ENCODE measurements around the gene AP5S1.

The AP5S1 gene

DNA sequence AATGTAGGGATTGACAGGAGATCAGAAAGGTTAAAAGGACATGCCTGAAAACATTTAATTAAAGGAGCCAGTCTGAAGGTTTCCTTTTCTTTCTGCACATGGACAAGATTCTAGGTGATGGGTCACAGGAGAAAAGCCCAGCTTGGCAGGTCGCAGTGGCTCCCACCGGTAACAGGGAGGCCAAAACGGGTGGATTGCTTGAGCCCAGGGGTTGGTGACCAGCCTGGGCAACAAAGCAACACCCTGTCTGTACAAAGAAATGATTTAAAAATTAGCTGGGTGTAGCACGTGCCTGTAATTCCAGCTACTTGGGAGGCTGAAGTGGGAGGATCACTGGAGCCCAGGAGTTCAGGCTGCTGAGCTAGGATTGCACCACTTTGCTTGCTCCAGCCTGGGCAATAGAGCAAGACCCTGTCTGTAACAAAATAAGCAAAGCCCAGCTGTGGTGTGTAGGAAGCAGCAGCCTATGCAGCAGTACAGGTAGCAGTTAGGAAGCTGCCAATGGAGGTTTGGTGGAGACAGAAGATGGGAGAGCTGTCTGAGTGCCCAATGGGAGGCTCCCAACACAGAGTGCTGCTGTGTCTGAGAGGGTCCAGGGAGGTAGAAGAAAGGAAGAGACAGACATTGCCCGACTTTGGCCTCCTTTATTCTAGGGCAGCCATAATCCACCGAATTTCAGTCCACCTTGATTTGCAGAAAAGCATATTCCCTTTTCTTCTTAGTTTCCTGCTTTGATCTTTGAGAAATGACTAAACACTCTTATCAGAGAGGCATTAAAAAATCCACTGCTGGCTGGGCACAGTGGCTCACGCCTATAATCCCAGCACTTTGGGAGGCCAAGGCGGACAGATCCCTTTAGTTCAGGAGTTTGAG lies 7.1 kb upstream of the AP5S1 start:
- no peaks in the 10 kb centered on the region for H3K27me3 ChIP-seq
- H3K4me1 ChIP-seq = peaks cover 15% of the 10 kb centered on the region
- H3K4me3 ChIP-seq (ENCODE audit: low read depth, low read length) = no peak overlapping the region
- H3K36me3 ChIP-seq = no peaks in the 10 kb centered on the region
- TF ChIP-seq, protein P1, sequence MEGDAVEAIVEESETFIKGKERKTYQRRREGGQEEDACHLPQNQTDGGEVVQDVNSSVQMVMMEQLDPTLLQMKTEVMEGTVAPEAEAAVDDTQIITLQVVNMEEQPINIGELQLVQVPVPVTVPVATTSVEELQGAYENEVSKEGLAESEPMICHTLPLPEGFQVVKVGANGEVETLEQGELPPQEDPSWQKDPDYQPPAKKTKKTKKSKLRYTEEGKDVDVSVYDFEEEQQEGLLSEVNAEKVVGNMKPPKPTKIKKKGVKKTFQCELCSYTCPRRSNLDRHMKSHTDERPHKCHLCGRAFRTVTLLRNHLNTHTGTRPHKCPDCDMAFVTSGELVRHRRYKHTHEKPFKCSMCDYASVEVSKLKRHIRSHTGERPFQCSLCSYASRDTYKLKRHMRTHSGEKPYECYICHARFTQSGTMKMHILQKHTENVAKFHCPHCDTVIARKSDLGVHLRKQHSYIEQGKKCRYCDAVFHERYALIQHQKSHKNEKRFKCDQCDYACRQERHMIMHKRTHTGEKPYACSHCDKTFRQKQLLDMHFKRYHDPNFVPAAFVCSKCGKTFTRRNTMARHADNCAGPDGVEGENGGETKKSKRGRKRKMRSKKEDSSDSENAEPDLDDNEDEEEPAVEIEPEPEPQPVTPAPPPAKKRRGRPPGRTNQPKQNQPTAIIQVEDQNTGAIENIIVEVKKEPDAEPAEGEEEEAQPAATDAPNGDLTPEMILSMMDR (IDR thresholded peaks at IDR 0.05; ENCODE audit: low read depth, low read length) = no peak
- DNase-seq = no peak
- no peaks in the 10 kb centered on the region for H3K9me3 ChIP-seq

DNA sequence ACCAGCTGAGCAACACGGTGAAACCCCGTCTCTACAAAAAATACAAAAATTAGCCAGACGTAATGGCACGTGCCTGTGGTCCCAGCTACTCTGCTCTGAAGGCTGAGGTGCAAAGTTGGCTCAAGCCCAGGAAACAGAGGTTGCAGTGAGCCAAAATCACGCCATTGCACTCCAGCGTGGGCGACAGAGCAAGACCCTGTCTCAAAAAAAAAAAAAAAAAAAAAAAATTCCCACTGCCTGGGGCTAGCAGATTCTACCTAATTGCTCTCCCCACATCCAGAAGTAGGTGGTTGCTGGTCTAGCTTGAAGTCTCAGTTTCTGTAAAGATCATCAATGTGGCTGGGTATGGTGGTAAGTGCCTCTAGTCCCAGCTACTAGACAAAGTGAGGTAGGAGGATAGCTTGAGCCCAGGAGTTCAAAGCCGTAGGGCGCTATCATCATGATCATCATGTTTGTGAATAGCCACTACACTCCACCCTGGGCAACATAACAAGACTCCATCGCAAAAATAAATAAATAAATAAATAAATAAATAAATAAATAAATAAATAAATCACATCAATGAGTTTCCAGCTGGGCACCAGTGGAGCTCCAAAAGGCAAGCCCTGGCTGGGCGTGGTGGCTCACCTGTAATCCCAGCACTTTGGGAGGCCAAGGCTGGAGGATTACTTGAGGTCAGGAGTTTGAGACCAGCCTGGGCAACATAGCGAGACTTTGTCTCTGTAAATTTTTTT lies 6.3 kb upstream of the AP5S1 start:
- H3K4me1 ChIP-seq = peaks cover 19% of the 10 kb centered on the region
- no peaks in the 10 kb centered on the region for H3K36me3 ChIP-seq
- TF ChIP-seq, protein P1 (IDR thresholded peaks at IDR 0.05; ENCODE audit: low read depth, low read length) = no peak
- H3K27me3 ChIP-seq = no peaks in the 10 kb centered on the region
- no peaks in the 10 kb centered on the region for H3K9me3 ChIP-seq
- no peak overlapping the region for H3K4me3 ChIP-seq (ENCODE audit: low read depth, low read length)
- no peak for DNase-seq

DNA sequence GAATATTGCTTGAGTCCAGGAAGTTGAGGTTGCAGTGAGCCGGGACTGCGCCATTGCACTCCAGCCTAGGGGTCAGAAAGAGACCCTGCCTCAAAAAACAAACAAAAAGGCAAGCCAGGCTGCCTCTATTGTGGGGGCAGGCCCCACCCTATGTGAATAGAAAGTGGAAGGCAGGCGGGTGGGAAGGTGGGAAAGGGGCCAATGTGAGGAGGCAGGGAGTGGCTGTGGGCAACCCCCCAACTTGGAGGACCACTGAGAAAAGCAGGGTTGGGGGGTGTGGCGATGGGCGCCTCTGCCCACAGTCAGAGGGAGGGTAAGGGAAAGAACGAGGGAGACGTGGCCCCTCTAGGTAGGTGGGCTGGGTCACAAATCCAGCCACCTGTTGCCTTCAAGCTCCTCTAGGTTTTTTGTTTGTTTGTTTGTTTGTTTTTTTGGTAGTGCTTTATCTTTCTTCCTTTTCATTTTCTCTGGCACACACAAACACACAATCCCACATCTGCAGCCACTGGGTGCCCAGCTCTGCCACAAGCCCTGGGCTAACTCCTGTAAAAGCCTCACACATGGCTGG lies 5.3 kb upstream of the AP5S1 start:
- Histone ChIP-seq H3K27me3 (no peaks in the 10 kb centered on the region), H3K4me1 (peaks cover 23% of the 10 kb centered on the region), H3K36me3 (no peaks in the 10 kb centered on the region), H3K9me3 (no peaks in the 10 kb centered on the region), H3K4me3 (ENCODE audit: low read depth, low read length) (no peak overlapping the region)
- DNase-seq = no peak
- TF ChIP-seq, protein P1 (IDR thresholded peaks at IDR 0.05; ENCODE audit: low read depth, low read length) = no peak

DNA sequence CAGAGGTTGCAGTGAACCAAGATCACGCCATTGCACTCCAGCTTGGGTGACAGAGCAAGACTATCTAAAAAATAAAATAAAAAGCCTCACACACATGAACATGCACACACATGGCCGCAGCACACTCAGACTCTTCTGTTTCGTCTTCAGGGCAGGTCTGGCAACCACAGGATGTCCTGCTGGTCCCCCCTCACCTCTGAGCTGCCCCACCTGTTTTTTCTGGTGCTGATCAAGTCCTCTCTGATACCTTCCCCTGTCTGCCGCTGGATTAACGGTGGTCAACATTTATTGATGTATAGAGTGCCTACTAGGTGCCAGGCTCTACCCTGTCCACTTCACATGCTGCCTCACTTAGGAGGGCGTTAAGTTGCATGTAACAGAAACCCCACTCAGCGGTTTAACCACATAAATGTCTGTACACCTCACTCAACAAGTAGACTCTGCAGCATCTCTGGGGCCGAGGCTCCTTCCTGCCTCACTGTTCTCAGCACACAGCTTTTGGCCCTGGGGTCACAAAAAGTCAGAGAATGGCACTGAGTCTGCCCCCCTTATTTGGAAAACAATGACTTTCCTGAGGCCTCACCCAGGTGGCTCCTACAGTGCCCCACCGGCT lies 4.5 kb upstream of the AP5S1 start:
- peaks cover 23% of the 10 kb centered on the region for H3K4me1 ChIP-seq
- no peaks in the 10 kb centered on the region for H3K36me3 ChIP-seq
- no peak for DNase-seq
- no peak overlapping the region for H3K4me3 ChIP-seq (ENCODE audit: low read depth, low read length)
- H3K9me3 ChIP-seq = no peaks in the 10 kb centered on the region
- TF ChIP-seq, protein P1 (IDR thresholded peaks at IDR 0.05; ENCODE audit: low read depth, low read length) = no peak
- H3K27me3 ChIP-seq = no peaks in the 10 kb centered on the region

DNA sequence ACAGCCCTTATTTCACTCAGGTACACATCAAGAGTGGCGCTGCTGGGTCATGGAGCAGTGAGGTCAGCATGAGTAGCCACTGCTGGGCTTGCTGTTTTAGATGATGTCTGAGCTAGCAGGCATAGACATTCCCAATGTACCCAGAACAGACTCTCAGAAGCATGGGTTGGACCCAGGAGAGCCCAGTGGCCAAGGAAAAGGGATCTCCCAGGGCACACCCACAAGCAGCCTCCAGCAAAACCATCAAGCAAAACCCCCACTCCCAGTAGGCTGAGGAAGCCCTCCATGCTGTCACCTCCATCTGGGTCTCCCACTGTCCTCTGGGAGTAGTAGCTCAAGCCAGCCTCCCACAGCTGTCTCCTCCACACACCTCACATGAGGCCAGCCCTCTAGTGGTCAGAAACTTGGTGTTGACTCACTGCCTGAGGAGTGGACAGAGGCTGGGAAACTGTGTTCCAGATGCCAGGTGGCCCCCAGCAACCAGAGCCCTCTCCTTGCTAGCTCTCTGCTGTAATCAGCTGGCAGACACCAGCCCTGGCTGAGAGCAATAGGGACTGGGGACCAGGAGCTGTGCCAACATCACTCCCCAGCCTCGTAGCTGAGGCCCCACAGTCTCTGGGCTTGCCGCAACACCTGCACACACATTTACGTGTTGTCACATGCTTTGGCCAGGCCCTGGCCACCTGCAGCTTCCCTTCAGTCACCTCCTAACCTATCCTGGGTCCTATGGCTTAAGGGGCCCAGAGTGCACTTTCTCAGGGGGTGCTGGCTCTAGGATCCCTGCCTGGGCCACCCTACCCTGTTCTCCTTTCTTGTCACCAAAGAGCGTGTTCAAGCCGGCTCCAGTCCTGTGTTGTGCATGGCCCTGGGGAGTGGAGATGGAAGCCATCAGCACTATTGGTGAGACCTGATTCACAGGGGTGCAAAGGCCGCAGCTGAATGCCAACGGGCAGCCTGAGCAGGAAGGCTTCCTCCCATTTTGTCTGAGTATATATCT lies 1.9 kb upstream of the AP5S1 start:
- TF ChIP-seq, protein P1 (IDR thresholded peaks at IDR 0.05; ENCODE audit: low read depth, low read length) = peak; percentile 92
- Histone ChIP-seq H3K9me3 (no peaks in the 10 kb centered on the region), H3K27me3 (no peaks in the 10 kb centered on the region), H3K4me3 (ENCODE audit: low read depth, low read length) (no peak overlapping the region), H3K36me3 (no peaks in the 10 kb centered on the region; the same call in 1 of the 2 replicates), H3K4me1 (peaks cover 13% of the 10 kb centered on the region)
- peak; percentile 96 for DNase-seq

Measured in BE2C (cell line).